NCI-H82 treated with DMSO at 0.1 percent for 48 hours (cell line): ENCODE measurements around the gene SBK3.
"Not testable (repeated sequence)": the region's sequence is repeated elsewhere in the genome, so short reads cannot be mapped to it uniquely, and the experiment has no call there.

Source experiments
- DNase-seq: peaks from one replicate; lab custom pipeline; 2025; ENCODE audit not compliant: unreplicated experiment; lab: John Stamatoyannopoulos, UW

The SBK3 gene

DNA sequence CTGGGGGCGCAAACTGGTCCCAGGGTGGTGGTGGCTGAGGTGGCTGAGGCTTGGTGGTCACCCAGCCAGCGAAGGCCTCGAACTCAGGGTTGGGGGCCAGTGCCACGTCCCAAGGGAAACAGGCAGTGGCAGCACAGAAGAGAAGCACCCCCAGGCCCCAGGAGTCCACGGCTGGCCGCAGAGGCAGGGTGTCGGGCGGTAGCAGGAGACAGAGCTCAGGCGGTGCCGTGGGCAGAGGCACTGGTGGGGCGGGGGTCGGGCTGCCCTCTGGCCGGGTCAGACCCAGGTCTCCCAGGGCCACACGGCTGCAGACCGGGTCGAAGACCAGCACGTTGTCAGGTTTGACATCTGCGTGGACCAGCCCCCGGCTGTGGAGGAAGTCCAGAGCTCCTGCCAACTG is 4.3 kb downstream of the SBK3 start:
- no peak for DNase-seq

GRCh38 chr19:55540619-55541018 is 4.7 kb downstream of the SBK3 start:
- no peak for DNase-seq

DNA sequence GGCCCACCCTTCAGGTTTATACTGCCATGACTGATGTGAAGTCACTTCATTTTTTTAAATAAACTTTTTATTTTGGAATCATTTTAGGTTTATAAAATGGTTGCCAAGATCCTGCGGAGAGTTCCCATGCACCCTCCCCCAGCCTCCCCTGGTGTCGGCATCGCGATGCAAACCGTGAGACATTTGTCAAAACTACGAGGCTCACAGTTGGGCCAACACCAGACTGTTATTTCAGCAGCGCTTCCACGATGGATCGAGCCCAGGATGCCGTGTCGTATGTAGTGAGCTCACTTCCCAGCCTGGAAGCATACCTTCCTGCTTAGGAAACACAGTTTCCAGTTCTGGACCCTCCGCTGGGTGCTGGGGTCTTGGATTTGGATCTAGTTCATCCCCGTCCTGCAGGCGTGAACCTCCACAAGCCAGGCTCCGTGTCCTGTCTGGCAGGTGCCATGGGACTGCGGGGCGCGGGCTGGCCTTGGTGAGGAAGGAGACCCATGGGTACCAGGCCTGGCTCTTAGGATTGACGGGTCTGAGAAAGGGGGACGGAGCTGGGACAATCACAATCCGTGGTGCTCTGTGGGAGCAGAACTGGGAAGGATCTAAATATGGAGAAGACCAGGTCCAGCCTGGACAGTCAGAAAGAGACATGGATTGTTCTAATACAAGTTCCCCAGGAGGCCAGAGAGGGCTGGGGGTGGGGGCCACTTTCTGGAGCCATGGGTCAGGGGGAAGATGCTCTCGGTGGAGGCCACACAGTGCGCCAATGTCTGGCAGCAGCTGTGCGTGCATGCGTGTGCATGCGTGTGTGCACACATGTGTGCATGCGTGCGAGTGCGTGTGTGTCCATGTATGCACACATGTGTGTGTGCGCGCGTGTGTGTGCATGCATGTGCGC is 6.0 kb downstream of the SBK3 start:
- no peak for DNase-seq

- no peak for DNase-seq
Observed at GRCh38 chr19:55538132-55538531, 7.2 kb downstream of the SBK3 start.

DNA sequence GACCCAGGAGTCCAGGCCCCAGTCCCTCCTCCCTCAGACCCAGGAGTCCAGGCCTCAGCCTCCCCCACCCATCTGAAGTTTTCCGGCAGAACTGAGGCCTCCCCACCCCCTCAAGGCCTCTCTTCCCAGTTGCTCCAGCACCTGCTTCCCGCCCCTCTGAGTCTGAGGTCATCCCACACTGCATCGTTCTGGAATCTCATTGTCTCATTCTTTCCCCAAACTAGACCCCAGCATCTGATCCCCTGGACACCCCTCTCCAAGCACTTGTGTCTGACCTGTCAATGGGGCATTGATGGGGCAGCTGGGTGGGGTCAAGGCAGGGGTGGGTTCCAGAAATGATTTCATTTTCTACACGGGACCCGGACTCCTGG is 7.6 kb downstream of the SBK3 start:
- DNase-seq: no peak

DNA sequence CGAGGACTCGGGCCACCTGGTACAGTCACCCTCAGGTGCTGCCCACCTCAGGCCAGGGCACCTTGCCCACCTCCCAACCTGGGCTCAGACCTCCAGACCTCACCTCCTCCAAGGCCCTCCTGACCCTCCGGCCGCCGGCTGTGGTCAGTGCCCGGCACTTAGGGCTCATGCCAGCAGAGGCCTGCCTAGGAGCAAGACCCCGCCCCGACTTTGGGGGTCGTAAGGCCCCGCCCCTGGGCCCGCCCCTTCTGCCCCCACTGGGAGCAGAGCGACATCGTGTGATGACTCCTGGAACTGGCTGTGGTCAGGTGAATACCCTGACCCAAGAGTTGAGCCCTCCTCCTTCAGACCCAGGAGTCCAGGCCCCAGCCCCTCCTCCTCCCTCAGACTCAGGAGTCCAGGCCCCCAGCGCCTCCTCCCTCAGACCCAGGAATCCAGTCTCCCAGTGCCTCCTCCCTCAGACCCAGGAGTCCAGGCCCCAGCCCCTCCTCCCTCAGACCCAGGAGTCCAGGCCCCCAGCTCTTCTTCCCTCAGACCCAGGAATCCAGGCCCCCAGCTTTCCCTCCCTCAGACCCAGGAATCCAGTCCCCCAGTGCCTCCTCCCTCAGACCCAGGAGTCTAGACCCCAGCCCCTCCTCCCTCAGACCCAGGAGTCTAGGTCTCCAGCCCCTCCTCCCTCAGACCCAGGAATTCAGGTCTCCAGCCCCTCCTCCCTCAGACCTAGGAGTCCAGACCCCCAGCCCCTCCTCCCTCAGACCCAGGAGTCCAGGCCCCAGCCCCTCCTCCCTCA is 8.2 kb downstream of the SBK3 start, which contains the start of gene SBK2:
Gene SBK2, minus strand, starts transcription at position 183 of the 790 bp plus-strand sequence. CDS start 839 bp downstream, outside the sequence.
- no peak for DNase-seq

DNA sequence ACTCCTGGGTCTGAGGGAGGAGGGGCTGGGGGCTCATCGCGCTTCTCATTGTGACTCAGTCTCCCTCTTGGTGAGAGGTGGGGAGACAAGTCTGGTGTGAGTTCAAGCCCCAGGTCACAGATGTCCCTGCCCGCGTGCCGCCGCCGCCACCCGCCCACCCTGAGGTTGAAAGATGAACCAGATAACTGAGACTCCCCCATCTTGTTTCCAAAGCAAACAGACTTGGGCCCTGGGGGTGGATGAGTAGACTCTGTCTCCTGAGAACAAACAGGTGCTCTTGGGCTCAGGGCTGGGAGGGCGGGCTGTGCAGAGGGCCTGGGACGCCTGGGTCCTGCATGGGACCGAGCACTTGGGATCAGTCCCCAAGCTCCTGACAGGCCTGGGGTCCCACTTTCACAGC is 9.0 kb downstream of the SBK3 start:
- DNase-seq: no peak

GRCh38 chr19:55535965-55536350 is 9.4 kb downstream of the SBK3 start:
- DNase-seq: no peak

GRCh38 chr19:55535173-55535964 is 10.0 kb downstream of the SBK3 start:
- no peak for DNase-seq

DNA sequence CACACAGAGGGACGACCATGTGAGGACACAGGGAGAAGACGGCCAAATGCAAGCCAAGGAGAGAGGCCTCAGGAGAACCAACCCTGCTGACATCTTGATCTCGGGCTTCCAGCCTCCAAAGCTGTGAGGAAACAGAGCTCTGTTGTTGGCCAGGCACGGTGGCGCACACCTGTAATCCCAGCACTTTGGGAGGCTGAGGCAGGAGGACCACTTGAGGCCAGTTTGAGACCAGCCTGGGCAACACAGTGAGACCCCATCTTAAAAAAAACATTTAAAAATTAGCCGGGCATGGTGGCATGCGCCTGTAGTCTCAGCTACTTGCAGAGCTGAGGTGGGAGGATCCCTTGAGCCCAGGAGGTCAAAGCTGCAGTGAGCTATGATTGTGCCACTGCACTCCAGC is 11.1 kb downstream of the SBK3 start:
- not testable (repeated sequence) for DNase-seq

DNA sequence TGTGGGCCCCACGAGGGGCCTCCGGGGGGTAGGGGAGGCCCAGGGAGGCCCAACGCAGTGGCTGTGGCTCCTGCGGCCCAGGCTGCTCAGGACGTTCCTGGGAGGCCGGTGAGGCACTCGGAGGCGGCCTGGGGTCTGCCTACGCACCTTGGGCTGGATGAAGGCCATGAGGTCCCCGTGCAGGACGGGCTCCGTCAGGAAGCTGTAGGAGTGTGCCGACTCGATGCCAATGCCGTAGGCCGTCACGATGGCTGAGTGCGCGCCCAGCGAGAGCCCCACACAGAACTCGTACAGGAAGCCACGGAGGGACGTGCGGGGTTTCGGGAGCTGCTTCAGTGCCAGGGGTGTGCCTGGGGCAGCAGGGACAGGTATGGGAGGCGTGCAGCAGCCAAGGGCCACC is 14.3 kb downstream of the SBK3 start:
- DNase-seq: no peak

- DNase-seq: no peak
Observed at GRCh38 chr19:55529636-55530234, 15.6 kb downstream of the SBK3 start.

- peak; percentile 90 for DNase-seq
Observed at GRCh38 chr19:55528030-55528803, 17.1 kb downstream of the SBK3 start.

- DNase-seq: no peak
Observed at GRCh38 chr19:55527197-55528029, 17.9 kb downstream of the SBK3 start.

- DNase-seq: no peak
Observed at GRCh38 chr19:55526216-55527196, 18.8 kb downstream of the SBK3 start.

- DNase-seq: no peak
Observed at GRCh38 chr19:55525289-55526101, 19.8 kb downstream of the SBK3 start.

GRCh38 chr19:55520691-55521292 is 24.6 kb downstream of the SBK3 start:
- DNase-seq: no peak
